Stimulated activated CD8-positive, alpha-beta memory T cell treated with anti-CD3 and anti-CD28 coated beads, Interleukin-7, amount 100 ng/mL, for 48 hours (primary cell): ENCODE data around the gene CUL5.
"Not testable (repeated sequence)": the region's sequence is repeated elsewhere in the genome, so short reads cannot be mapped to it uniquely, and the experiment has no call there.

Source experiments
- DNase-seq, 2 donors: peaks; one replicate each; pipeline ENCODE4 v3.0.0-alpha.2; 2020; ENCODE audit warnings: low read depth in 1 of 2; ENCODE audit errors: extremely low read depth in 1 of 2

Gene CUL5

GRCh38 chr11:108111126-108111525 is 102.4 kb downstream of the CUL5 start:
- no peak for DNase-seq

- no peak for DNase-seq
Observed at GRCh38 chr11:108112057-108112456, 103.4 kb downstream of the CUL5 start.

- DNase-seq = no peak
Observed at GRCh38 chr11:108115500-108116140, 106.9 kb downstream of the CUL5 start.

GRCh38 chr11:108117746-108118371 is 109.2 kb downstream of the CUL5 start:
- no peak for DNase-seq

GRCh38 chr11:108120936-108121273 is 112.2 kb downstream of the CUL5 start:
- DNase-seq = not testable (repeated sequence)

- peak; percentile 95 for DNase-seq
Observed at GRCh38 chr11:108121274-108122155, 112.8 kb downstream of the CUL5 start, which contains the start of gene ACAT1. Gene ACAT1 (plus strand): TSS chr11:108121567. CDS start chr11:108121607, 40 bp downstream.

- DNase-seq = no peak
Observed at GRCh38 chr11:108122166-108122628, 113.5 kb downstream of the CUL5 start.

GRCh38 chr11:108125096-108125495 is 116.4 kb downstream of the CUL5 start:
- no peak for DNase-seq

- no peak for DNase-seq
Observed at GRCh38 chr11:108128772-108129171, 120.1 kb downstream of the CUL5 start.

GRCh38 chr11:108131993-108132392 is 123.3 kb downstream of the CUL5 start:
- no peak for DNase-seq

GRCh38 chr11:108132993-108133538 is 124.4 kb downstream of the CUL5 start:
- DNase-seq = not testable (repeated sequence)

GRCh38 chr11:108135845-108136544 is 127.3 kb downstream of the CUL5 start:
- DNase-seq = peak in 1 of 2 donors; percentile 6

- DNase-seq = no peak
Observed at GRCh38 chr11:108137212-108137611, 128.5 kb downstream of the CUL5 start.

GRCh38 chr11:108142304-108142703 is 133.6 kb downstream of the CUL5 start:
- no peak for DNase-seq

- DNase-seq = no peak
Observed at GRCh38 chr11:108144615-108145014, 135.9 kb downstream of the CUL5 start.

GRCh38 chr11:108147150-108147549 is 138.5 kb downstream of the CUL5 start:
- no peak for DNase-seq

- DNase-seq = no peak
Observed at GRCh38 chr11:108148556-108148955, 139.9 kb downstream of the CUL5 start.

GRCh38 chr11:108154591-108154990 is 145.9 kb downstream of the CUL5 start:
- no peak for DNase-seq
